IMR-90 (cell line): Measurements from ENCODE around the gene ROBO1. TPM values are rescaled to one million over a fixed set of nuclear protein-coding genes. Genes with fewer than 3 reads are reported as not detected.

ENCODE experiments used
- ATAC-seq: fragments of 200-7000 bp; cut with Tn5 transposase; 2 replicates; pipeline ENCODE4 v1.9.1; 2020; ENCODE audit warnings: low read depth, mild to moderate bottlenecking, moderate library complexity
- BruUV-seq: library from RNA; stranded (reverse); fragments of 400-500 nt; replicated peaks from 2 replicates; lab custom pipeline; 2021; lab: Mats Ljungman, UMichigan
- CTCF ChIA-PET: fragments of 300-600 bp; formaldehyde crosslinking; extraction: SDS; loops from one replicate; lab custom pipeline; 2021; ENCODE audit warnings: antibody characterized with exemption; lab: Yijun Ruan, JAX
- POLR2A ChIA-PET: fragments of 300-600 bp; sonication (Branson Sonifier 250); formaldehyde crosslinking; loops from one replicate; lab custom pipeline; 2022; ENCODE audit warnings: antibody characterized with exemption; ENCODE audit not compliant: unreplicated experiment; lab: Charles Lee
- DNase-seq: peaks from one replicate; pipeline ENCODE4 v3.0.0; 2013
- H2AFZ ChIP-seq: replicated peaks from 2 replicates; pipeline ENCODE3; 2013; ENCODE audit warnings: low read length, mild to moderate bottlenecking; ENCODE audit not compliant: poor library complexity
- H2AK5ac ChIP-seq: 2 replicates; pipeline ENCODE4 v1.6.1; 2013; ENCODE audit warnings: low read depth, low read length, inconsistent platforms
- H2AK9ac ChIP-seq: replicated peaks from 2 replicates; pipeline ENCODE3; 2013; ENCODE audit warnings: mild to moderate bottlenecking, low read depth, low read length, moderate library complexity; ENCODE audit not compliant: poor library complexity
- H2BK120ac ChIP-seq: 2 replicates; pipeline ENCODE4 v1.6.1; 2013; ENCODE audit warnings: low read depth, low read length, inconsistent platforms
- H2BK15ac ChIP-seq: 3 replicates; pipeline ENCODE4 v1.6.1; 2013; ENCODE audit warnings: low read depth, low read length, inconsistent platforms
- H2BK20ac ChIP-seq: 2 replicates; pipeline ENCODE4 v1.6.1; 2013; ENCODE audit warnings: low read depth, mild to moderate bottlenecking, inconsistent platforms, low read length, moderate library complexity
- H2BK5ac ChIP-seq: 2 replicates; pipeline ENCODE4 v1.6.1; 2013; ENCODE audit warnings: mild to moderate bottlenecking, low read depth, low read length, inconsistent platforms; ENCODE audit not compliant: poor library complexity, severe bottlenecking
- H3K14ac ChIP-seq: replicated peaks from 2 replicates; pipeline ENCODE4 v1.6.1; 2013; ENCODE audit warnings: low read depth, low read length, inconsistent platforms
- H3K18ac ChIP-seq: 2 replicates; pipeline ENCODE4 v1.6.1; 2013; ENCODE audit warnings: low read depth, low read length, control low read depth
- H3K23ac ChIP-seq: 2 replicates; pipeline ENCODE4 v1.6.1; 2013; ENCODE audit warnings: low read depth, low read length, inconsistent platforms
- H3K27ac ChIP-seq: 2 replicates; pipeline ENCODE4 v1.5.1; 2013; ENCODE audit warnings: mild to moderate bottlenecking, control low read depth, low read length; ENCODE audit not compliant: insufficient read depth
- H3K27me3 ChIP-seq: 2 replicates; pipeline ENCODE4 v1.6.1; 2013; ENCODE audit warnings: low read length; ENCODE audit not compliant: control insufficient read depth, insufficient read depth
- H3K36me3 ChIP-seq: 2 replicates; pipeline ENCODE4 v1.6.1; 2013; ENCODE audit warnings: low read length, mixed read lengths; ENCODE audit not compliant: control insufficient read depth, insufficient read depth
- H3K4ac ChIP-seq: 2 replicates; pipeline ENCODE4 v1.6.1; 2013; ENCODE audit warnings: low read depth, low read length, inconsistent platforms
- H3K4me1 ChIP-seq: 2 replicates; pipeline ENCODE4 v1.6.1; 2013; ENCODE audit warnings: low read length, mixed read lengths; ENCODE audit not compliant: control insufficient read depth, insufficient read depth
- H3K4me2 ChIP-seq: 2 replicates; pipeline ENCODE4 v1.6.1; 2013; ENCODE audit warnings: low read depth, mild to moderate bottlenecking, control low read depth, low read length, moderate library complexity
- H3K4me3 ChIP-seq: 2 replicates; pipeline ENCODE4 v1.5.1; 2013; ENCODE audit warnings: low read depth, mild to moderate bottlenecking, control low read depth, low read length, moderate library complexity; ENCODE audit not compliant: insufficient read depth
- H3K56ac ChIP-seq: 2 replicates; pipeline ENCODE4 v1.6.1; 2013; ENCODE audit warnings: low read length, inconsistent platforms; ENCODE audit not compliant: insufficient read depth; ENCODE audit errors: extremely low read depth
- H3K79me1 ChIP-seq, 2 experiments: 2 replicates each; pipeline ENCODE4 v1.6.1; 2013; ENCODE audit warnings: low read length in 2 of 2, inconsistent platforms in 1 of 2, low read depth in 1 of 2
- H3K9ac ChIP-seq: 2 replicates; pipeline ENCODE4 v1.6.1; 2013; ENCODE audit warnings: low read depth, low read length, control low read depth
- H3K9me1 ChIP-seq: 2 replicates; pipeline ENCODE4 v1.6.1; 2013; ENCODE audit warnings: low read length, inconsistent platforms; ENCODE audit not compliant: insufficient read depth
- H3K9me3 ChIP-seq: 2 replicates; pipeline ENCODE4 v1.6.1; 2013; ENCODE audit warnings: low read length; ENCODE audit not compliant: control insufficient read depth, insufficient read depth
- H4K20me1 ChIP-seq: 2 replicates; pipeline ENCODE4 v1.6.1; 2013; ENCODE audit warnings: low read length, inconsistent platforms; ENCODE audit not compliant: insufficient read depth
- H4K5ac ChIP-seq: 2 replicates; pipeline ENCODE4 v1.6.1; 2013; ENCODE audit warnings: mild to moderate bottlenecking, low read depth, low read length, control low read depth
- H4K8ac ChIP-seq, 2 experiments: 2 replicates each; pipeline ENCODE4 v1.6.1; 2013; ENCODE audit warnings: low read depth in 2 of 2, low read length in 2 of 2, control low read depth in 1 of 2, inconsistent platforms in 1 of 2
- H4K91ac ChIP-seq: 2 replicates; pipeline ENCODE4 v1.6.1; 2013; ENCODE audit warnings: low read depth, low read length, inconsistent platforms; ENCODE audit not compliant: insufficient read depth
- CEBPB ChIP-seq: IDR thresholded peaks from 2 replicates; pipeline ENCODE4 v1.6.1; 2012; ENCODE audit warnings: low read depth, low read length, improper control_type of control experiment
- CTCF ChIP-seq: conservative IDR thresholded peaks from 2 replicates; pipeline ENCODE4 v1.5.1; 2012; ENCODE audit warnings: mild to moderate bottlenecking, low read depth, low read length, improper control_type of control experiment
- MAFK ChIP-seq: IDR thresholded peaks from 2 replicates; pipeline ENCODE4 v1.6.1; 2012; ENCODE audit warnings: low read depth, low read length, improper control_type of control experiment
- MAZ ChIP-seq: IDR thresholded peaks from 2 replicates; pipeline ENCODE4 v1.6.1; 2012; ENCODE audit warnings: low read depth, mild to moderate bottlenecking, low read length, improper control_type of control experiment, moderate library complexity, borderline replicate concordance
- POLR2A ChIP-seq: IDR thresholded peaks from 2 replicates; pipeline ENCODE4 v1.6.1; 2012; ENCODE audit warnings: mild to moderate bottlenecking, low read depth, low read length
- RAD21 ChIP-seq: IDR thresholded peaks from 2 replicates; pipeline ENCODE4 v1.6.1; 2012; ENCODE audit warnings: low read length, improper control_type of control experiment
- SMC3 ChIP-seq: fragments of 150-350 bp; IDR thresholded peaks from 2 replicates; pipeline ENCODE4 v1.6.1; 2016; ENCODE audit warnings: low read depth, mild to moderate bottlenecking, antibody characterized with exemption, low read length, moderate library complexity
- WGBS, 2 experiments: methylation state at CpG; one replicate each; pipeline versions ENCODE4 v1.1.5 to v1.1.7; 2013; ENCODE audit warnings: missing lambda C conversion rate in 2 of 2; ENCODE audit not compliant: insufficient read length in 1 of 2; ENCODE audit errors: extremely low coverage in 2 of 2; 5-methylcytosine and 5-hydroxymethylcytosine counted together
- dilution Hi-C: fragments of 300-500 bp; cut with HindIII; formaldehyde crosslinking; loops from one replicate; pipeline ENCODE4 v1.14.3; 2018; ENCODE audit warnings: low sequenced_read_pairs; ENCODE audit not compliant: unreplicated experiment
- in situ Hi-C: fragments of 300-500 bp; cut with MboI; formaldehyde crosslinking; loops from 3 replicates; pipeline ENCODE4 v1.14.3; 2019; ENCODE audit warnings: low sequenced_read_pairs, inconsistent platforms, mixed read lengths
- intact Hi-C: fragments of 100-400 bp; cut with micrococcal nuclease; formaldehyde crosslinking; loops from 2 replicates; pipeline ENCODE4 v1.10.0; 2022
- polyA plus RNA-seq, 3 experiments: library from polyadenylated mRNA; depleted of rRNA; stranded (reverse); fragments of >200 nt; gene quantifications; 2 replicates each; pipeline ENCODE4 v1.2.3, GENCODE V29; 2012; ENCODE audit warnings: low replicate concordance in 1 of 3
- total RNA-seq: library from RNA; depleted of rRNA; stranded (reverse); fragments of >200 nt; gene quantifications from 2 replicates; pipeline ENCODE4 v1.2.3, GENCODE V29; 2012

ROBO1 gene
- total and polyA plus RNA-seq, 2 of the 4 experiments (the other 2 are of a cell fraction): 24.1 to 53.9 TPM

- Histone ChIP-seq H3K14ac (peak overlapping the region; percentile 20), H3K4me3 (no peak overlapping the region), H3K79me1 (peaks cover 0 to 5% of the 10 kb centered on the region in 2 experiments; a peak in 3 of 4 replicates), H3K23ac (peak overlapping the region; percentile 29; the same call in 1 of the 2 replicates), H3K9ac (no peak overlapping the region), H2BK120ac (0 out of 2 replicates have a peak overlapping the region, but pooled peaks have one; percentile 13), H3K36me3 (no peaks in the 10 kb centered on the region), H3K4me1 (peaks cover 5% of the 10 kb centered on the region), H2AK5ac (no peak overlapping the region), H3K18ac (peak overlapping the region; percentile 93; the same call in 1 of the 2 replicates), H4K20me1 (0 out of 2 replicates have a peak, but pooled peaks cover 3% of the 10 kb centered on the region), H3K4ac (peak overlapping the region; percentile 42; the same call in 1 of the 2 replicates), H3K4me2 (peak overlapping the region; percentile 94), H3K56ac (no peak overlapping the region), H2AFZ (no peak overlapping the region), H2BK20ac (peak overlapping the region; percentile 33; the same call in 1 of the 2 replicates), H4K5ac (0 out of 2 replicates have a peak overlapping the region, but pooled peaks have one; percentile 63), H3K27me3 (no peaks in the 10 kb centered on the region), H4K91ac (no peak overlapping the region; the same call in 1 of the 2 replicates), H2BK15ac (peak overlapping the region; percentile 16; the same call in 1 of the 3 replicates), H3K27ac (no peak overlapping the region), H2BK5ac (no peak overlapping the region), H4K8ac (peak overlapping the region in 1 of 2 experiments; percentile 61; a peak in 1 of 4 replicates), H2AK9ac (no peak overlapping the region), H3K9me1 (no peaks in the 10 kb centered on the region), H3K9me3 (no peaks in the 10 kb centered on the region)
- ChIA-PET POLR2A (no interaction called here), CTCF (no interaction called here)
- in situ Hi-C loops (no loop called here), dilution Hi-C loops (no loop called here), intact Hi-C loops (loop anchor here (5.0 kb wide), 1 partner anchor 40 kb away; no protein-coding TSS in a partner anchor)
- peak; percentile 86 for TF ChIP-seq CEBPB
- TF ChIP-seq POLR2A: no peak
- no peak for TF ChIP-seq SMC3
- no peak for TF ChIP-seq MAZ
- no peak for TF ChIP-seq CTCF
- no peak for TF ChIP-seq MAFK
- no peak for TF ChIP-seq RAD21
- no TSS peak for BruUV-seq
- DNase-seq: peak; percentile 60
- no CpG with 5 or more reads among the region's 1 CpG for WGBS, 2 experiments
- ATAC-seq: peak; percentile 37; the same call in 1 of the 2 replicates
Measured at GRCh38 chr3:78887547-78888011, 880.2 kb downstream of the ROBO1 start.
